ENCODE measurements around the gene LRP3.
"Not testable (repeated sequence)": the region's sequence is repeated elsewhere in the genome, so short reads cannot be mapped to it uniquely, and the experiment has no call there.

Gene LRP3

DNA sequence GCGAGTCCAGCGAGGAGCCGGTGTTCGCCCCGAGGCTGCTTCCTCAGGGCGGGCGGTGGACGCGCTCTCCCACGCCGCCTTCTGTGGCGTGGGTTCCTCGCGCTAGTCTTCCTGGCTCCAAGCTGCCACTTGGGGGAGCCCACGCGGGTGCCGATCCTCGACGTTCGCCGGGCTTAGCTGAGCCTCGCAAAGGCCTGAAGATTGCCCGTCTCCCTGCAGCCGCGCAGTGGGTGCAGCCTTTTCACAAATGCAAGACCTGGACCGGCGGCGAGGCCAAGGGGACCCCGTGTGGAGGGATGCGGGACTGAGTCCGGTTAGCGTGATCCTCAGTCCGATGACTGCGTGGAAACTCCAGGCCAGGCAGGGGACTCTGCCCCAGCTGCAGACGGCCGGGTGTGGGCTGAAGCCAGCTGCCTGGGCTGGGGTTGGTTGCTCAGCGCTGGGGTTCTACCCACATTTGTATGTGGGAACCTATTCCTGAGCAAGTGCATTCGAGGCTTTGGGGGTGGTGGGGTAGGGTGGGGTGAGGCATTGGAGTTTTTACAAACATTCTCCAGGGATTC is 16.6 kb upstream of the LRP3 start:
- no peak for DNase-seq

- DNase-seq = no peak
Measured at GRCh38 chr19:33186431-33187182, 7.5 kb upstream of the LRP3 start.

DNA sequence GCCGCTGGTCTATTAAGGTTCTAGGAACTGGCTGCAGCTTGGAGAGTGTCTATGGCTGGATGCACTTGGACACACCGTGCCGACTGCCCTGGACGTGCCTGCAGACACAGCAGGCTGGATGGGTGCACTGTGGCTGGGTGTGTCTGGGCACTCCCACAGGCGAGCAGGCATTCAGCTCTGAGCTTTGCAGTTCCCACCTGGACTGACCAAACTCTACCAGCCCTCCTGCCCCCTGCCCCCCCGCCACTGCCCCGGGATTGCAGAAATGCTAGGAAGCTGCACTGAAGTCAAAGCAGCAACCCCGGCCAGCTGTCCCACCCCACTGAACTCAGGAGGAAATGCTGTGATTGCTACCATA is 7.0 kb upstream of the LRP3 start:
- DNase-seq = no peak

DNA sequence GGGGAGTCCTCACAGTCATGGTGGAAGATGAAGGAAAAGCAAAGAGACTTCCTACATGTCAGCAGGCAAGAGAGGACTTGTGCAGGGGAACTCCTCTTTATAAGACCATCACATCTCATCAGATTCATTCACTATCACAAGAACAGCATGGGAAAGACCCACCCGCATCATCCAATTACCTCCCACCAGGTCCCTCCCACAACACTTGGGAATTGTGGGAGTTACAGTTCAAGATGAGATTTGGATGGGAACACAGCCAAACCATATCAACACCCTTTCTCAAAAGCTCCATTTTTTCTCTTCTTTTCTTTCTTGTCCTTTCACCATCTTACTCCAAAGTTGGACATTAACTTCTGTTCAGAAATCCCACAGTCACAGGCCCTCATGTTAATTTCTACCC is 4.7 kb upstream of the LRP3 start:
- no peak for DNase-seq

GRCh38 chr19:33191092-33191491 is 3.0 kb upstream of the LRP3 start:
- DNase-seq = not testable (repeated sequence)

DNA sequence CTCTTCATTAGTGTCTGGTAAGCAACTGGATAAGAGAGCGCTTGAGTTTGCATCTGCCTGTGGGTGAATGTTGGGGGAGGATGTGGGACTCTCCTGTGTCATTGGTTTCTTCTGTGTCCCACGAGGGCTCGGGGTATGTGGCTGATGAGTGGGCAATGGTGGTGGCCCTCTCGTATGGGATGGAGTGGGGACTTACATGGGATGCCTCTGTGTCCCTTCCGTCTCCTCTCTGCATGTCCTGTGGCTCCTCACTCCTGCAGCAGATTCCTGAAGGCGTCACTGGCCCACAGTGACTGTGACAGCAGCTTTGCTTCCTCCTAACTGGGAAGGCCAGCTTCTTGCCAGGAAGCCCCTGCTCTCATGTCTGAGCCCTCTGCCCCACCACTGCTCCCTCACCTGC is 2.6 kb upstream of the LRP3 start:
- no peak for DNase-seq

DNA sequence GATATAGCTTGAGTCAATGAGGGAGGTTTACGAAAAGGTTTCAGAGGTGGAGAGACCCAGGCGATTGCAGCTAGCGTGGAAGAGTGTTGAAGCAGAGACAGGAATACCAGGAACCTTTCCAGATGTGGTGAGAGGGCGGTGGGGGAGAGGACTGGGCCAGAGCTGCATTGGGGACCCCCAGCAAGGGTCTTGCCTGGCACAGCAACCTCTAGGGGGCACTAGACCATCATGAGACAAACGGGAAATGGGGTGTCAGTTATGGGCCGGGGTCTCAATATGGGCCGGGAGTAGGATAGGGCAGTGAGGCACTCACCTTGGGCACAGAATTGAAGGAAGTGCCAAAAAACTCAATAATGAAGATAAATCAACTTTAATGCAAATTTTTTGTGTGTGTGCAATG is 2.1 kb upstream of the LRP3 start:
- no peak for DNase-seq

DNA sequence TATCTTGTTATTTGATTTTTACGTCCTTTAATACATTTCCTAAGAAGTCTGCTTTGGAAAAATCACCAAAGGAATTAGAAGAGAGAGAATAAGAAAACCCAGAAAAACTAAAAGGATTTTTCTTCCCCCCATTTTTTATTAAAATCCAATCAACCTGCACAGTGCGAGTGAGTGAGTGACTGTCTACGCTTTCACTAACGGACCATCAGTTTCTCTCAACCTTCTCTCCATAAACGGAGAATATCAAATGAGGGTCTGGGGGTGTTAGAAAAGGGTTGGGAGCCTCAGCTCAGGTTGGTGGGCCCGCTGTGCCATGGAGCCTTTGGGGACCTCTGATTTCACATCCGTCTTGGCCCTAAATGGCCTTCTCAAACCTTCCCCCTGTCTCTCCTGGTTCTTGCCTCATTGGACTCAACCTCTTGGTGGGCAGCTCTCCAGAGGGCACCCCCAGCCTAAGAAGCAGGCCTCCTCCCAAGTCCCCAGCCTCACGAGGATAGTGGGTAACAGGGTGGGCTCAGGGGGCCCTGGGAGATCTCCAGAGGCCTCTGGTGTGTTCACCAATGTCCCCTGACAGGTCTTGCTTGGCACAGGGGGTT is 763 bp upstream of the LRP3 start:
- DNase-seq = no peak

GRCh38 chr19:33194532-33194885 is 379 bp downstream of the LRP3 start:
- no peak for DNase-seq

DNA sequence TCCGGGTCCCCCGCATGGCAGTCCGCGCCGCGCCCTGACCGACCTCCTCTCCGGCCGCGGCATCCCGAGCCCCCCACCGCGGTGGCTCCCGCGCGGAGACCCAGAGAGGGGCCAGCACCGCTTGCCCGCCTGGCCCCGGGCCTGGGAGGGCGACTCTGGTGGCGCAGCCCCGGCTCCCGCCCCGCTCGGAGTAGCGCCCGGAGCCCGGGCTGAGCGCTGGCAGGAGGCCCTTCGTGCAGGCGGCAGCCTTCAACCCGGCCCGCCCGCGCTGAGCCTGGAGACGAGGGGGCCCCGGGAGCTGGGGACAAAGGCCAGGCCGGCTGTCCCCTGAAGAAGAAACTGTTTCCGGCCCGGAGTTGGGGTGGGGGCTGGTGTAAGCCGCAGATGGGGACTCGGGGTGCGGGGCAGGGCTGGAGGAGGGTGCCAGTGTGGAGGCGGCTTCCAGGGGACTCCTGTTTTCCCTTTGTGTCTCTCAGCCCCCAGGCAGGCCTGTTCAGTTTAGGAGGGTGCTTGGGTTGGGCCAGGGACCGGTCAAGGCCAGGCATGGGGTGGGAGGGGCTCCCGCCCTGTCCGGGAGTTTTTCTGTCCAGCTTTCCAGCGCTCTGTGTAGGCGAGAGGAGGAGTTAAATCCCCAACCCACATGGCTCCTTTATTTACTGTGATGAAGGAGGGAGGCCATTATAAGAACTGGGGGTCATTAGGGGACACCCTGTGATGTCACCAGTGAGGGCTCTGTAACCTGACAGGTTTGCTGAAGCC is 935 bp downstream of the LRP3 start:
- DNase-seq = no peak

- DNase-seq = no peak
Measured at GRCh38 chr19:33195645-33196347, 1.7 kb downstream of the LRP3 start.

- DNase-seq = no peak
Measured at GRCh38 chr19:33196446-33197193, 2.5 kb downstream of the LRP3 start.

GRCh38 chr19:33197591-33198000 is 3.5 kb downstream of the LRP3 start:
- no peak for DNase-seq

DNA sequence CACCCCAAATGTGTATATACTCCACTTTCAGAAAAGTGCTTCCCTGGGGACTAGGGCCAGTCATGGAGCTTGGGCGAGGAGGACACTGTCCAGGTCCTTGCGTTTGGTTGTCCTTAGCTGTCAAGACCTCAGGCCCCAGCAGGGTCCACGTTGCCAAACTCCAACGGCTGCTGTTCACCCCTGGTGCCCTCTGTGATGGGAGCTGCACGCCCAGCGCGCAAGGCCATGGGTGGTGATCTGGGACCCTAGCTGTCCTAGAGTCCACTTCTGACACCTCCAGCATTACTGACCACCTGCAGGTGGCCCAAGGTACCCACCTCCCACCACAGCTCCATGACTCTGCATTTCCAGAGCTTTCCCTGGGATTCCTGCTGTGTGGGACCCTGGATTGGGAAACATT is 4.0 kb downstream of the LRP3 start:
- no peak for DNase-seq

DNA sequence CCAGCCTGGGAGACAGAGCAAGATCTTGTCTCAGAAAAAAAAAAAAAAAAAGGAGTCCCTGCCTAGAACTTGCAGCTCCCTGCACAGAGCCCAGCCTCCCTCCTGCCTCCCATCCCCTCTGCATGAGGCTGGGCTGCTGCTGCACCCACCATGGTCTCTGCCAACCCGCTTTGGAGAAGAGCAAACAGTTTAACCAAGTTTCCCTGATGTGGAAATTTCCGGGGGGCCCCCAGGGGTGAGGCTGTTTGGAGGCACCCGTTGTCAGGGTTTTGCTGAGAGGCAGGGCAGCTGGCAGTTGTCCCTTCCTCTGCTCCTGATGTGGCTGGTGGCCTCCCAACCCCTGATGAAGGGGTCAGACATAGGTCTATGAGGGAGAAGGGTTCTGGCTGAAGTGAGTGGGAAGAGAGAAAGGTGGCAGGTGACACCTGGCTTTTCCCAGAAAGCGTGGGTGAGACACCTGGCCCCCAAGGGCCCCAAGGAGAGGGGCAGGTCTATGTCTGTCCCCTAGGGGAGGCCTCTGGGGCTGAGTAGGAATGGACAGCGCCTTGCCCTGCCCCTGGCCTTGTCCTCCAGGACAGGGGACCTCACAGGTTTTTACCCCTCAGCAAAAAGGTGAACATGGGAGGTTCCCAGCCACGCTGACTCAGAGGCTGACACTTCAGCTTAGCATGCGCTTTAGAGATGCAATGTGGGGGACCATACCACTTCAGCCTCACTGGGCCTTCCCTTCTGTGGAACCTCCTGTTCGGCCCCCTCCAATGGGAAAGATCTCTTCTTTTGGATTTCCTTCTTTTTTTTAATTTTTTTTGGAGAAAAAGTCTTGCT is 5.5 kb downstream of the LRP3 start:
- DNase-seq = no peak

DNA sequence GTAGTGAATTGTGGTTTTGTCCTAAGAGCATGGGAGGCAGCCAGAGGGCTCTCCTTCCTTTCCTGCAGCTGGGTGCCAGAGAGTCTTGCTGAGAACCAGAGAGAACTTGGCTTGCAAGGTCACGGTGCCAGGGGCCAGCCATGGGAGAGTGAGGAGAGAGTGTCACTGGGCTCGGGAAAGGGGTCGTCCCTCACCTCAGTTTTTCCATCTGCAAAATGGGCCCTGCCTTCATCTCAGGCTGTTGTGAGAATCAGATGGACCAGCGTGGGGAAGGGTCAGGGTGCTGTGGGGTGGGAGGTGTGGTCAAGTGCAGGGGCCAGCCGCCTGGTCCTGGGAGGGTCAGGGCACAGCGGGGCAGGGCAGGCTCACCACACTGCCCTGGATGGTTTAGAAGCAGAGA is 7.3 kb downstream of the LRP3 start:
- no peak for DNase-seq

- DNase-seq = no peak
Measured at GRCh38 chr19:33201886-33202545, 7.9 kb downstream of the LRP3 start.

DNA sequence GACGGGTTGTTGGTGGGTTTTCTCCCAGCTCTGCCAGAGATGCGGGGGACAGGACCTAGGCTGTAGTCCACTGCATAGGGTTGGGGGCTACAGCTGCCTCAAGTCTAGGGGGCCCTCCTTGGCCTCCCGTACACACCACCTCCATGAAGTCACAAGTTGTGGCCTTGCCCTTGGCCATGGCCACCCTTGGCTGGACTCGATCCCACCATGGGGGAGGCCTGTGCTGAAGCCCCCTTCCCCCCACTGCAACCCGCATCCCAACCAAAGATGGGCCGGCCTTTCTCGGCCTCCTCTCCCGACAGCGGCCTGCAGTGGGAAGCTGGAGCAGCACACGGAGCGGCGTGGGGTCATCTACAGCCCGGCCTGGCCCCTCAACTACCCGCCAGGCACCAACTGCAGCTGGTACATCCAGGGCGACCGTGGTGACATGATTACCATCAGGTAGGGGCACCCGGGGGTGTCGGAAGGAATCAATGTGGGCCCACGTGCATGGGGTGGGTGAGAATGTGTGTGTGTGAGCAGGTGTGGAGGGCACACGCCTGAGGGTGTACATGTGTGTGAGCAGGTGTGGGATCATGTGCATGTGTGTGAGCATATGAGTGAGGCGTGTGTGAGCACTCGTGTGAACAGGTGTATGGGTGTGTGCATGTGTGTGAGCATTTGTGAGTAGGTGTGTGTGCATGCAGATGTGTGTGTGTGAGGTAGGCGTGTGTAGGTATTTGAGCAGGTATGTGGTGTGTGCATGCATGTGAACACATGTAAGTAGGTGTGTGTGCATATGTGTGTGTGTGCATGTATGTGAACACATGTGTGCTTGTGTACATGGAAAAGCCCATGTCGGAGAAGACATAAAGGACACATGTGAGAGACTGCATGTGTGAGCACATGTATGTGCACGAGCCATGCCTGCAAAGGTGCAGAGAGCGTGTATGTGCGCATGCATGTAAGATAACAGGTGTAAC is 8.7 kb downstream of the LRP3 start:
- DNase-seq = no peak

GRCh38 chr19:33203529-33203928 is 9.4 kb downstream of the LRP3 start:
- DNase-seq = no peak

Measured in NCI-H524 treated with DMSO at 0.1 percent for 48 hours (cell line).